D721Med (cell line): Measurements from ENCODE around the gene SIK3.

Source experiments
- DNase-seq: peaks from one replicate; pipeline ENCODE4 v3.0.0; 2011; ENCODE audit warnings: low spot score; ENCODE audit not compliant: insufficient read length
- FAIRE-seq: peaks from 2 replicates; lab custom pipeline; 2011; peaks lifted over from hg19 to GRCh38; lab: Jason Lieb, UNC
- CTCF ChIP-seq: IDR thresholded peaks from 2 replicates; pipeline ENCODE4 v1.5.1; 2012; ENCODE audit warnings: mild to moderate bottlenecking, control low read depth; ENCODE audit not compliant: insufficient read depth; ENCODE audit errors: missing control alignments

Gene SIK3

DNA sequence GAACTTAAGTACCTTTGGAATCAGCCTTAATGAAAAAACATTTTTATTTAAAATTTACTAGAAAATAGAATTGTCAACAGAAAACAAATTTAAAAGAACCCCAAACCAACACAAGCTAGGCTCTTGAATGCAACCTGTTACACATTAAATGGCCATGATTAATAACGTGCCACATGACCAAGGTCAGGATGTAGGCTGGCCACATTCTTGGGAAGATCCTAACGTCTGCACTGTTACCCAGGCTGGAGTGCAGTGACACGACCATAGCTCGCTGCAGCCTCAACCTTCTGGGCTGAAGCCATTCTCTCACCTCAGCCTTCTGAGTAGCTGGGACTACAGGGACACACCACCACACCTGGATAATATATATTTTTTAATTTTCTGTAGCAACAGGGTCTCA lies 134.4 kb downstream of the SIK3 start:
- FAIRE-seq: no peak
- TF ChIP-seq CTCF: no peak
- DNase-seq: no peak

- no peak for TF ChIP-seq CTCF
- DNase-seq (no peak), FAIRE-seq (no peak)
Observed at GRCh38 chr11:116962108-116962507, 136.1 kb downstream of the SIK3 start.

DNA sequence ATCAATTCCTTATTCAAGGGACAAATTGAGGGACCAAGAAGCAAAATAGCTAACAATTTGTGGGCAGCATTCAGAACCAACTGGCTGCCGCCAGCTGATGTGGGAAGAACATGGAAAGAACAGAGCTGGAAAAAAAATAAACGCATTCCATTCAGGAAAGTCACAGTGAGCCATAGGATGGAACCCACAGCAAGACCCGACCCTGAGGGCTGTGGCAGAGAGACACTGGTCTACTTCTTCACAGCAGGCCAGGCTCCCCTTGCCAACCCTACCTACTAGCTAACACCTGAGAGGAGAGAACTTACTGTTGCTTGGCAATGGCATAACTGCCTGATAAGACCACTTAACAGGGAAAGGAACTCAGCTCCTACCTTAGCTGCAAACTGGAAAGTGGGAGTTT lies 137.3 kb downstream of the SIK3 start:
- FAIRE-seq (no peak), DNase-seq (no peak)
- TF ChIP-seq CTCF: no peak

DNA sequence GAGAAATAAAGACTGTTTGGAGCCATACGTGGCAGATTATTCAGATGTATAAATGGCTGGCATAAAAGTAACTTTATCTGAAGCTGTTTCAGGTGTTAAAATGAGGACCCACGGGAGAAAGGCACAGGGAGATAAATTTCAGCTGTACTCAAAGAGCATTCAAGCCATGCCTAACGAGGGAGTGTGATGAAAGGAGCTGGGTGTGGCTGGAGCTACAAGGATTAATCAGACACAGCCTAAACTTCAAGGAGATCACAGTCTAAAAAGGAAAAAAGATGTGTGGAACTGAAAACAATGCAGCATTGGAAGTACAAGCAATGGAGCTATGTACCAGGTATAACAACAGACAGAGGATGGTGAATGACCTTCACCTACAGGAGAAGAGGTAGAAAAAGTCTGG lies 140.0 kb downstream of the SIK3 start:
- TF ChIP-seq CTCF: no peak
- DNase-seq (no peak), FAIRE-seq (no peak)

GRCh38 chr11:116955949-116956348 lies 142.3 kb downstream of the SIK3 start:
- DNase-seq: no peak
- FAIRE-seq: no peak
- no peak for TF ChIP-seq CTCF

DNA sequence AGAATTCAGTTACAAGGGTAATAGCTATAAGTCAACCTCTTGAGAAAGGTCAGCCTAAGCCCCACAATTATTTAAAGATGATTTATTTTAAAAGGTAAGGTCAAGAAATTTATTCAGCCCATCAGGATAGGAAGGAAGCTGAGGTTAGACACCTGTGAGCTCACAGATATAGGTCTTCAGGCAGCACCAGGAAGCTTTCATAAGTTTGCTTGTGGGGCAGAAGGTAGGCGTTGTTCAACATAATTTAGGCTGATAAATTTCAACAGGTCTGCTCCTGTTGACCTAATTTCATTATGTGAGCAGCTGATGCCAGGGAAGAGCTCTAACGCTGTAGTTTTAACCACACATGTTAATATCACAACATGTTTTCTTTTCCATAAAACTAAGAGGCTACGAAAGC lies 142.7 kb downstream of the SIK3 start:
- FAIRE-seq (no peak), DNase-seq (no peak)
- TF ChIP-seq CTCF: no peak

DNA sequence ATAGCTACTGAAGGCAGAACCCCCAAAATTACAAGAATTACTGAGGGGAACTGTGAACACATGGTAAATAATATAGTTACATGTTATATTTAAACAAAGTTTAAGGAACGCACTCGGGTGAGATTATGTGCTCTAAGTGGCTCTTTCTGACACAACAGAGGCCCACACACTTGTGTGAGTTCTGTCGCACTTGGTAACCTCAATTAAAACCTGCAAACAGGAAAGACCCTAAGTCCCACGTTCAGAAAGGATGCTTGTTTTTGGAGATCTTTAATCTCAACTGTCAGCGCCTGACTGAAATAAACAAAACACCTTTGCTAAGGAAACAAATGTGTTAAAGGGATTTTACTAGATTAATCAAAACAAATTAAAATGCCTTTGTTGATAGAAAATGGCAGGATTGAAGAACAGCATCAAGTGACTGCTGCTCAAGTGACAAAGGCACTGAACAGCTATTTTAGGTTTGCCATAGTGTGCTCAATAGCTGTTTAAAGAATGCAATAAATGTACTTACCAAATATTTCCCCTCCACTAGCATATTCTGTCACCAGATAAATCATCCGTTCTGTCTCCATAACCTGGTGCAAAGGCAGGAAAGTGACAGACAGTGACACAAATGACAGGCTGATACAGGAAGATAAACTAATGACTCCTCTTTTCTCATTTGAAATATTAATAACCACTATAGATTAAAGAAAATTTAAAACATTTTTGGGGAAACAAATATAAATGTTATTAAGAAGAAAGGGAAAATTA lies 144.5 kb downstream of the SIK3 start:
- peak; percentile 25 for FAIRE-seq
- no peak for DNase-seq
- no peak for TF ChIP-seq CTCF
